OCI-LY3 (cell line): ENCODE results near the gene TET1.

Experiments used
- CTCF ChIP-seq: fragments of 200-600, 300-600 bp; sonication (generic); IDR thresholded peaks from 2 replicates; pipeline ENCODE4 v1.5.1; 2014; ENCODE audit warnings: antibody characterized with exemption, low read length, low read depth
- EZH2phosphoT487 ChIP-seq: fragments of 200-600 bp; shearing (Covaris generic); IDR thresholded peaks from 2 replicates; pipeline ENCODE4 v1.6.1; 2018; ENCODE audit warnings: antibody characterized with exemption, mixed run types, low read depth

DNA sequence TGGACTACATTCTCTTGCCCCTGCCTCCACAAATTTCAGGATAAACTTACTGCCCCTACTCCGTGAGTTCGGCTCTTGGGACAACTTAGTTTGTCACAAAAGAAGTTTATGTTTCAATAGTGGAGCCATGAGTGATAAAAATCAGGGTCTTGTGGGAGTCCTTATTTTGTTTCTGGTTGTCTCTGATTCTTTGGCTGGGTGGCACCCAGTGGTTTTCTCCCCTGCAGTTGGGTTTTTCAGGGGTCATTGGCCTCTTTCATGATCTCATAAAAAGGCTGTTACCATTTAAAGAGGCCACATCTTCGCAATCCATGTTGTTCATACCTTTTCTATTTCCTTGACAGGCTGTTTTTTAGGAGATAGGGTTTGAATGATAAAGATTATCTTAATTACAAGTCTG is 5.5 kb downstream of the TET1 start:
- TF ChIP-seq CTCF (no peak), EZH2phosphoT487 (no peak)
